ENCODE data around the gene ING3. TPM values are rescaled to one million over a fixed set of nuclear protein-coding genes. Genes with fewer than 3 reads are reported as not detected.
A peak's percentile ranks its signal among the peaks of the same experiment; 100 is the strongest.

ING3 gene
- total and polyA plus RNA-seq, 2 of the 13 experiments (the other 11 are each of a cell fraction or from before 2014, with no cell fraction given): 6.9 to 12.8 TPM

- TF ChIP-seq CEBPZ (IDR thresholded peaks at IDR 0.05; ENCODE audit: low read length) (no peak), ZNF557 (CRISPR knock-in tag; IDR thresholded peaks at IDR 0.05) (no peak), SUZ12 (IDR thresholded peaks at IDR 0.05; ENCODE audit: low read depth, low read length) (peak; percentile 90), TFDP1 (CRISPR knock-in tag; IDR thresholded peaks at IDR 0.05; ENCODE audit: borderline replicate concordance) (peak; percentile 70), ZNF264 (CRISPR knock-in tag; IDR thresholded peaks at IDR 0.05) (peak; percentile 27; the same call in 1 of the 2 replicates), SALL2 (CRISPR knock-in tag; IDR thresholded peaks at IDR 0.05) (0 out of 2 replicates have a peak, but pooled peaks have one; percentile 27), ZMAT3 (CRISPR knock-in tag; conservative IDR thresholded peaks at IDR 0.05) (peak; percentile 62; the same call in 1 of the 2 replicates), GTF2F1 (IDR thresholded peaks at IDR 0.05; ENCODE audit: low read length) (0 out of 2 replicates have a peak, but pooled peaks have one; percentile 8), IRF2 (CRISPR knock-in tag; IDR thresholded peaks at IDR 0.05) (peak; percentile 32; the same call in 1 of the 2 replicates), ZNF503 (CRISPR knock-in tag; IDR thresholded peaks at IDR 0.05) (peak; percentile 59; the same call in 1 of the 2 replicates), ZNF3 (CRISPR knock-in tag; IDR thresholded peaks at IDR 0.05) (no peak), MTA3 (CRISPR knock-in tag; IDR thresholded peaks at IDR 0.05) (no peak), HOXD1 (CRISPR knock-in tag; IDR thresholded peaks at IDR 0.05) (peak; percentile 100), KDM2A (CRISPR knock-in tag; IDR thresholded peaks at IDR 0.05; ENCODE audit: borderline replicate concordance, low read depth) (peak; percentile 56), ZNF124 (CRISPR knock-in tag; IDR thresholded peaks at IDR 0.05) (peak; percentile 59; the same call in 1 of the 2 replicates), SMAD9 (CRISPR knock-in tag; IDR thresholded peaks at IDR 0.05) (no peak), RBAK (CRISPR knock-in tag; IDR thresholded peaks at IDR 0.05) (peak; percentile 82; the same call in 1 of the 2 replicates), RFXANK (CRISPR knock-in tag; IDR thresholded peaks at IDR 0.05) (0 out of 2 replicates have a peak, but pooled peaks have one; percentile 78), DMAP1 (CRISPR knock-in tag; IDR thresholded peaks at IDR 0.05) (peak; percentile 88; the same call in 1 of the 2 replicates), ZNF674 (CRISPR knock-in tag; IDR thresholded peaks at IDR 0.05; ENCODE audit: low read depth) (no peak), ZNF678 (CRISPR knock-in tag; IDR thresholded peaks at IDR 0.05) (no peak), HNRNPUL1 (IDR thresholded peaks at IDR 0.05; ENCODE audit: low read depth, low read length) (no peak), ZNF510 (CRISPR knock-in tag; IDR thresholded peaks at IDR 0.05; ENCODE audit: low read depth) (no peak), GATAD2A (CRISPR knock-in tag; IDR thresholded peaks at IDR 0.05) (0 out of 2 replicates have a peak, but pooled peaks have one; percentile 13), MED1 (CRISPR knock-in tag; IDR thresholded peaks at IDR 0.05) (peak; percentile 21; the same call in 1 of the 2 replicates), DDIT3 (CRISPR knock-in tag; IDR thresholded peaks at IDR 0.05) (no peak)
Measured at GRCh38 chr7:120950539-120951308, at the start of gene ING3 (continued).
